CD4-positive, alpha-beta T cell treated with Interleukin-15 for 1 hour (primary cell): ENCODE measurements around the gene POLD2.

ENCODE experiments used
- DNase-seq: peaks from one replicate; pipeline ENCODE4 v3.0.0-alpha.2; 2020

POLD2 gene

GRCh38 chr7:44101303-44101965, 21.9 kb downstream of the POLD2 start:
- DNase-seq = no peak

DNA sequence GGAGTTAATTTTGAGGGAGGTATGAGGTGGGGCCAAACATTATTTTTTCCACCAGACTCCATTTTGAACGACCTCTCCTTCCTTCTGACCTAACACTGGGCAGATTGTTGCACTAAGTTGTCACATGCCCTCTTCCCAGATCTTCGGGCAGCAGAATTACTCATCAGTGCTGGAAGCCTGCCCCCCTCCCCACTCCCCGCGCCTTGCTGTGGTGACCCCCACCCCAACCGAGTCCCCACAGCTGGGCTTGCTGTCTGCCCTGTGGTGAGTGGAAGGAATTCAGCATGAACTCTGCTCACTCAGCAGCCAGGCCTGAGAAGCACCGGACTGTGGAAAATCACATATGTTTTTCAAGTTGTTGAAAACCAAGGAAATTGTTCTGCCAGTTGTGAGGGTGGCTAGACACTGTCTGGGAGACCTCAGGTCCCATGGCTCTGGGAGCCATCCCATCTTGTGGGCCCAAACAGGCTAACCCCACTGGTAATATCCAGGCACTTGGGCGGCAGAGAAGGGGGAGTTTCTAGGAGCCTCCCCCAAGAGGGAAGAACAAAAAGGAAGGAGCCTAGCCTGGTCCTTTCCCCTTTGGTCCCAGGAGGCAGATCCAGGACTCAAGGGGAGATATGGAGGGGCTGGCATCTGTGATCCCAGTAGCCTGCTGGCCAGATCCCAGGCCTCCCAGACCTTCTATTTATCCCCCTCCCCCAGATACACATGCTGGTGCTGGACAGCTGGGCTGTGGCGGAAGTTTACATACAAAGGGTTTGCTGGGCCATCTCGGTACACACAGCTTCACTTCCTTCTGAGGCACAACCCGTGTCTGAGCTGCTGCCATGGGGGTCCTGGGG, 22.7 kb downstream of the POLD2 start:
- no peak for DNase-seq

GRCh38 chr7:44099669-44100068, 23.7 kb downstream of the POLD2 start:
- no peak for DNase-seq

DNA sequence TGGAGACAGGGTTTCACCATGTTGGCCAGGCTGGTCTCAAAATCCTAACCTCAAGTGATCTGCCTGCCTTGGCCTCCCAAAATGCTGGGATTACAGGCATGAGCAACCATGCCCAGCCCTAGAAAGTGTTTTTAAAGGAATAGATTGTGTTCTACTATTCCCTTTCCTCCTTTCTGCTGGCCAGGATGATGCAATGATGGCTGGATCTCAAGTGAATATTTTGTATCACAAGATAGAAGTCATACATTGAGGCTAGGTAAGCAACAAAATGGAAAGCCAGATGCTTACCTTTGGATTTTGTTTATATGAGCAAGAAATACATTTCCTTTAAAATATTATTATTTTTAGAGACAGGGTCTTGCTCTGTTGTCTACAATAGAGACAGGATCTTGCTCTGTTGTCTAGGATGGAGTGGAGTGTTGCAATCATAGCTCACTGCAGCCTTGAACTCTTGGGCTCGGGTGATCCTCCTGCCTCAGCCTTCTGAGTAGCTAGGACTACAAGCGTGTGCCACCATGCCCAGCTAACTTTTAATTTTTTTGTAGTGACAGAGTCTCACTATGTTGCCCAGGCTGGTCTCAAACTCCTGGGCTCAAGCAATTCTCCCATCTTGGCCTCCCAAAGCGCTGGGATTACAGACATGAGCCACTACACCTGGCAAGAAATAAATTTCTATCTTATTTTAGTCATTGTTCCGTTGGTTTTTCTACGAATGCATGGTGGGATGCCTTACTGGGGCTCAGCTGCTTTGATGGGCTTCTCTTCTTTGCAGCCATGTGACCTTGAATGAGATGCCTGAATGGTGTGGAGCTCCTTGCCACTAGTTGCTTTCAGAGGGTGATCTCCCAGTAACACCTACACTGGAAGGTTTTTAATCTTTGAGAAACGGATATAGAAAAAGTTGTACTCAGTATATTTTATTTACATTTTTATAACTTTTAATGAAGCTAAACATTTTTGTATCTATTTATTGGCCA, 25.0 kb downstream of the POLD2 start:
- DNase-seq = no peak

GRCh38 chr7:44097064-44097932, 26.1 kb downstream of the POLD2 start:
- peak; percentile 43 for DNase-seq

- no peak for DNase-seq
These were observed 26.9 kb downstream of the POLD2 start for GRCh38 chr7:44096326-44096881.

DNA sequence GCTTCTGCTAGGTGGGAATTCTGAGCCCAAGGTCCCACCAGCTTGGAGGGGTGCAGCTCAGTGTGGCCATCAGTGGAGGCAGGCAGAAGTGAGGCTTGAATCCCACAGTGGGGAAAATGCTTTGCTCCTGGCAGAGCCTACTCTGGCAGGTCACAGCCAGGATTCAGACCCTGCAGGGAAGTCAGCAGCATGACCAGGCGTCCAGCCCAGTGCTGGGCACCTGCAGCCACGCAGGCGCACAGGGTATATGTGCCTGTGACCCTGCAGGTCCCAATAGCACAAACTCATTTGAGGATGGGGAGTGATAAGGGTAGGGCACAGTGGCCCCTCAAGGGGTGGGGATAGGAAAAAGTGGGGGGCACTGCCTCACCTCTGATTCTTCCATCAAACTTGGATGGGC, 27.6 kb downstream of the POLD2 start:
- no peak for DNase-seq

DNA sequence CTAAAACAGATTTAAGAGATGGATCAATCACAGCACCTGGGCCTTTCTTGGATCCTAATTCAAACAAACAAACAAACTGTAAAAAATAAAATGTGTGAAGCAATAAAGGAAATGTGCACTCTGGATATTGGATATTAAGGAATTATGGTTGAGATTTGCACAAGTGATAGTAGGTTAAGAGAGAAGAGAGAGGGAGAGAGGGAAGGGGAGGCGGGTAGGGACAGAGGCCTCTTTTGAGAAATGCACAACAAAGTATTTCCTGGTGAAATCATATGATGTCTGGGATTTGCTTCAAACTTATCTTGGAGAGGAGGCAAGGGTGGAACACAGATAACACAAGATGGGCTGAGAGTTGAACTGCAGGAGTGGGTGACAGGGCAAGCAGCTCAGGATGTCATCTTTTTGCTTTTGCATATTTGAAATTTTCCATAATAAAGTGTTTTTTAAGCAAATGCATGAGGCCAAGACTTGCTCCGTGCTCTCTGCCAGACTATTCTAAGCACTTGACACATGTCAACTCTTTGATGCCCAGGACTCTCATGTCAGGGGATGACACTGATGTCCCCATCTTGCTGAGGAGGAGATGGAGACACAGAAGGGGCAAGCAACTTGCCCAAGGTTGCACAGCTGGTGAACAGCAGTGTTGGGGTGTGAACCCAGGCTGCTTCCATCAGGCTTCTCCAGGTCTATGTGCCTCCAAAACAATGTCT, 28.3 kb downstream of the POLD2 start:
- no peak for DNase-seq

DNA sequence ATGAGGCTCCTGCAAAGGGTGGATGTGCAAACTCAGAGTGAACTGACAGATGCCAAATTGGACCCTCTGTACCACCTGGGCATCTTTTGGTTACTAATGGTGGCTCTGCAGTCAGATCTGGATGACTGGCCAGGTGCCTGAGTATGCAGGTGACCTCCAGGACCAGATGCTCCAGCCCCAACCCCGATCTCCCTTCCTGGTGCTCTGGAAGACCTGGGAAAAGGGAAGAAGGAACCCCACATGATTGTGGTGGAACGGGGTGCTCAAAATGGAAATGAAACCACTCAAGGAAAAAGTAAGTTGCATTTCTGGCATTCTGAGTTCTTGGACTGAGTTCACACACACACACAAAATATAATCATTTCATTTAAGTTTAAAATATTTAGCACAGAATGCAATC, 29.0 kb downstream of the POLD2 start:
- DNase-seq = no peak

DNA sequence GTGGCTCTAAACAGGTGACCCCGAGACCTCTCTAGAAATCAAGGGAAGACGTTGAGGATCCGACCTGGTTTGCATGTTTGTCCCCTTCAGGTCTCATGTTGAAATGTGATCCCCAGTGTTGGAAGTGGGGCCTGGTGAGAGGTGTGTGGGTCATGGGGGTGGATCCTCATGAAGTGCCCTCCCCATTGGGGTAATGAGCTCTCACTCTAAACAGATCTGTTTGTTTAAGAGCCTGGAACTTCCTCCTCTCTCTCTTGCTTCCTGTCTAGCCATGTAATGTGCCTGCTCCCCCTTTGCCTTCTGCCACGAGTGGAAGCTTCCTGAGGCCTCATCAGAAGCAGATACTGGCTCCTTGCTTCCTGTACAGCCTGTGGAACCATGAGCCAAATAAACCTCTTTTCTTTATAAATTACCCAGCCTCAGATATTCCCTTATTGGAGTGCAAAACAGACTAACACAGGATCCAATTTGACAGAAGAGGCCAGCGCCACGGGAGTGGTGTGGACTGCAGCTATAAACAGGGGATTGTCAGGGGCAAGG, 30.2 kb downstream of the POLD2 start:
- no peak for DNase-seq

DNA sequence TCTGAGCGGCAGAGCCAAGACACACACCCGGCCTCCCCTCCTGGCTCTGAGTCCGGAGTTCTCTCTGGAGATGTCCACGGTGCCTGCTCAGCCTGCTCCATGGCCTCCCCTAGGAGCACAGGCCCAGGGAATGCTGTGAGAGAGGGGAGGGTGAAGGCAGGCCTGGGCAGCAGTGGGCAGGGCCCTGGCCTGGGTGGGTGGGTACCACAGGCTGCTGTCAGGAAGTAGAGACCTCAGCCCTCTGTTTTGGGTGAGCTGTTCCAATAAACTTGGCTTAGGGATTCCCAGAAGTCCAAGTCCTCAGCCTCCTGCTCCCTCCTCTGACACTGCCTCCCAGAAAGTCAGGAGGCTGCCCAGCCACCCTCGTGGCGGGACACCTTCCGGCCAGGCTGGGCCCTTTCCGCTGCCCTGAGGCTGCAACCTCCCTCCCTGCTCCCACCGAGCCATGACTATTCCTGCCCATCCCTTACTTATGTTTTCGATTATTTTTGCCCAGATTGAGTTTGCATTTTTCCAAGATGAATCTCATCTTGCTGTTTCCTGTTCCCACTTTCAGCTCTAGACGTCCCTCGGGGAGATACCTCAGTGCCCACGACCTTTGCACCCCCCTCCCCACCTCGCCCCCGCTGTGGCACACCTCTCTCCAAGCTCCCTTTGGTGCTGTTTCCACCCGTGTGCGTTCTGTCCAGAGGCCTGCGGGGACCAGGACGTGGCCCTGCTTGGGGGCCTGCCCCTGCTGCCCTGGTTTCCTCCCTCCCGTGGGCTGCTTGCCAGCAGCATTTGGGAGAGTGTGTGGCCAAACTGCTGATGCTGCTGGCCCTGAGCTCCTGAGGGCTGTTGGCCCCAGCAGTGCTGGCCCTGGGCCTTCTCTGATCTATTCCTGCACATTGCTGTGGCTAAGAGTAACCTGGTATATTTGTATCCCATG, 35.2 kb downstream of the POLD2 start:
- DNase-seq = no peak

- DNase-seq = no peak
These were observed 36.7 kb downstream of the POLD2 start for GRCh38 chr7:44086627-44087026.

DNA sequence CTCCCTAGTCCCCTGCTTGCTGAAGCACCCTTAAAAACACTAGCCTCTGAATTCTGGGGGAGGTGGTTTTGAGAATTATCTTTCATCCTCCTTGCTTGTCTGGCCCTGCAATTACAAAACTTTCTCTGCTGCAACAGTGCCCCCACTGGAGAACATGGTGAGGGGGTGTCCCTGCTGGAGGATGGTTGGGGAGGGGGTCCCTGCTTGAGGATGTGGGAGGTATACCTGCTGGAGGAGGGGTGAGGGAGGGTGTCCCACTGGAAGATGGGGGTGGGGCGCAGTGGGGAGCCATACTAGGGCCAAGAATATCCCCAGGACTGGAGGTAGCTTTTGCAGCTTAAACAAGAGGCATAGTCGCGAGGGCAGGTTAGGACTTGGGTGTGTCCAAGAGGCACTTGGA, 37.8 kb downstream of the POLD2 start:
- no peak for DNase-seq

DNA sequence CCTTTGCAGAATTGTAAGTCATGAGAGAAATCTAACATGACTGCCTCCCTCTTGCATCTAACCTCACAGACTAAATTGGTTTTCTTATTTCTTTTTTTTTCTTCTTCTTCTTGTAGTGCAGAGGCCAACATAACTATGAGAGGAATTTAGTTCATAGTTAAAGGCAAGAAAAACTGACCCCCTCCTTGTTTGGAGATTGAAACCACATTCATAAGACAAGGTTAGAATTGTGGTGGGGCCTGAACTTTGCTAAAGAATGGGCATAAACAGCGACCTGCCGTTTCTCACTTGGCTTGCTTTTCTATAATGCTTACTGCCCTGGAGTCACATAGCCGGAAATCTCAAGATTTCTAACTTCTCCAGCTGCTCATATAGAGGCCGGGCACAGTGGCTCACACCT, 38.6 kb downstream of the POLD2 start:
- no peak for DNase-seq

DNA sequence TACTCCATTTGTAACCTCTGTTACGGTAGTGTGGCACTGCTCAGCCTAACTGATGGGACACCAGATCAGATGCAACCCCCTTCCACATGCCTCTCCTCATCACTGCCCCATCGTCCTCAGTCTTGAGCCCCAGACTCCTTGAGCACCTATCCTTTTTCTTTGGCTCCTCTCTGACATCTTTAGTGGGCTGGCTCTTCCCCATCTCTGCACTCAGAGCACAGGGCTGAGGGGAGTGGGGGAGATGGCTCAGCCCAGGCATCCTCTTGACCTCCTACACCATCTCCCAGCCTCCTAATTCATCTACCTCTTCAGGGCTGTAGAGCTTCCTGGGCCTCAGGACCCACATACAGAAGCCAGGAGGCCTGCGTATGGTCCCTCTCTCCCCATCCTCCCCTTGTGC, 39.6 kb downstream of the POLD2 start:
- DNase-seq = no peak

DNA sequence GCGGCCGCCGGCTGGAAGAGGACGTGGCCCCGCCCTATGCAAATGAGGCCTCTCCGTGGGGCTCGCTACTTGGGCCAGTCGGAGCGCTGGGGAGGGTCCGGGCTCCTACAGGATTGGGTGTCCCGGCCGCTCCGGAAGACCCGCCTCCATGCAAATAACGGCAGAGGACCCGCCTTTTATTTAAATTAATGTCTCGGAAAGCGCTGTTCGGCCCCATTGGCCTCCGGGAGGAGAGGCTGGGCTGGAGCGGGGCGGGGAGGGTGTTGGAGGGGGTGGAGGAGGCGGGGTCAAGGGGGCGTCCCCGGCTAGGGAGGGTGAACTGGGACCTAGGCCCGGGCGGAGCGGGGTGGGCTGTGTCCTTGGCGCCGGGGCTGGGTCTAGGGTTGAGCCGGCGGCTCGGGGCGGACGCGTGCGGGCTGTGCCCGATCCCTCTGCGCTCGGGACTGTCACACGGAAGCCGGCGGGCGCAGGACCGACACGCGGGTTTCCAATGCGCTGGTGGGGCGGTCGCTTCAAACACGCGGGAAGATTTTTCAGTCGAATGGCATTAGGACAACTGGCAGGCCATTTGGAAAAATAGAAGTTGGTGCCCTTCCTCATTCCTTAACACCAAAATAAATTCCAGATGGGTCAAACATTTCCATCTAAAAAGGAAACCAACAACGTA, 40.7 kb downstream of the POLD2 start:
- DNase-seq = peak; percentile 100

DNA sequence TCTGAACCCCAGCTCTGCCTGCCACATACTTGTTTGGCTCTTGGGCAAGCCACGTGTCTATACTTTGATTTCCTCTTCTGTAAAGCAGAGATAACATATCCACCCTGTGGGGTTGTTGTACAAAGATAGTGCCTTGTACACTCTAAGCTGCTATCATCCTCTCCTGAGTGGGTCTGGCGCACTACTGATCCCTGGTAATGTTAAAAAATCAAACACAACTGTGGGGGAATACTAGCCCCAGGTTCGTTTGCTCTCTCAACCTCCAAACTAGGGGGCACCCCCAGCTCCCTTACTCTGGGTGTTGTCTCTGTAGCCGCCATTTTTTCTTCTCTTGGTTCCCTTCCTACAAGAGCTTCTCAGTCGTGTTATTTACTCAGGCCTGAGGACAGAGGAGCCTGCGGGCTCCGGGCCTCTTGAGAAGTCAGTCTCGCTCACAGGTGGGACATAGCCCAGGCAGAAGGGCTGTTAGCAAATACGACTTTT, 42.0 kb downstream of the POLD2 start:
- DNase-seq = no peak

DNA sequence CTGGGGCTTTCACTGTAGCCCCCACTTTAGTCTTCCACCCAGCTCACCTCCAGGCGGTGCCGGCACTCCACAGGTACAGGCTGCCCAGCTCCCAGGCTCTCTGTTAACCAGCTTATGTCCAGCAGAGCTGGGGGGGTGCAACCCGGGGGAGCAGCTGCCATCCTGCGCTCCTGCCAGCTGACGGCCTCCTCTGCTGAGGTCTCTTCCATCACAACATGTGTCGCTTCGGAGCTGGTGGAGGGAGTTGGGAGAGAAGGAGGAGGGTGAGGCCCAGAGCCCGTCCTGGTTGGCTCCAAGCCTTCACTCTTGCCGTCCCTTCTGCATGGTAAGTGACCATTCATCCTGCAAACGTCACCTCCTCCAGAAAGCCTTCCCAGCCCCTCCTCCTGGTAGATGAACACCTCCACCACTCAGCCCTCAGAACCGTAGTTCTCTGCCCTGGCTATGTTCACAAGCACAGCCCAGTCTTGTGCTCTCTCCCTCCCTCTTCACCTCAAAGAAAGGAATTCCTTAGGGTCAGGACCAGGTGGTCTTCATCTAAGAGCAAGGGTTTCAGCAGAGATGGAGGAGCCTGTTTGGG, 42.6 kb downstream of the POLD2 start:
- DNase-seq = no peak

- DNase-seq = no peak
These were observed 43.2 kb downstream of the POLD2 start for GRCh38 chr7:44080118-44080517.
